H1 (cell line): ENCODE results near the gene PGAM2. TPM values are rescaled to one million over a fixed set of nuclear protein-coding genes. Genes with fewer than 3 reads are reported as not detected.
"Not testable (repeated sequence)": the region's sequence is repeated elsewhere in the genome, so short reads cannot be mapped to it uniquely, and the experiment has no call there.

Source experiments
- CTCF ChIA-PET: fragments of 300-600 bp; sonication (Branson Sonifier 250); formaldehyde crosslinking; loops from one replicate; lab custom pipeline; 2021; ENCODE audit not compliant: partially characterized antibody; lab: Charles Lee
- POLR2A ChIA-PET: fragments of 300-600 bp; sonication (Branson Sonifier 250); formaldehyde crosslinking; loops from one replicate; lab custom pipeline; 2021; ENCODE audit warnings: inconsistent platforms; ENCODE audit not compliant: partially characterized antibody; lab: Charles Lee
- DNase-seq, 2 experiments: peaks; one replicate each; pipeline versions ENCODE4 v3.0.0 to v3.0.0-alpha.2; 2010 to 2022; ENCODE audit warnings: low spot score in 2 of 2, low read depth in 1 of 2, mixed read lengths in 1 of 2
- FAIRE-seq: peaks from 2 replicates; lab custom pipeline; 2011; peaks lifted over from hg19 to GRCh38; lab: Jason Lieb, UNC
- H2AFZ ChIP-seq: 2 replicates; pipeline ENCODE4 v1.8.1; 2012; ENCODE audit warnings: low read length, inconsistent platforms
- H2AK5ac ChIP-seq: 2 replicates; pipeline ENCODE4 v1.6.1; 2013; ENCODE audit warnings: low read depth, low read length
- H2BK120ac ChIP-seq: replicated peaks from 2 replicates; pipeline ENCODE3; 2013; ENCODE audit warnings: low read depth, low read length, inconsistent platforms
- H2BK12ac ChIP-seq: 2 replicates; pipeline ENCODE4 v1.6.1; 2013; ENCODE audit warnings: low read depth, low read length
- H2BK15ac ChIP-seq: 2 replicates; pipeline ENCODE4 v1.6.1; 2013; ENCODE audit warnings: low read length
- H2BK20ac ChIP-seq: 2 replicates; pipeline ENCODE4 v1.6.1; 2013; ENCODE audit warnings: low read length
- H2BK5ac ChIP-seq: 2 replicates; pipeline ENCODE4 v1.6.1; 2013; ENCODE audit warnings: low read depth, low read length
- H3K14ac ChIP-seq: 2 replicates; pipeline ENCODE4 v1.6.1; 2013; ENCODE audit warnings: inconsistent platforms; ENCODE audit not compliant: insufficient read length
- H3K18ac ChIP-seq: 2 replicates; pipeline ENCODE4 v1.6.1; 2013; ENCODE audit warnings: low read length; ENCODE audit errors: extremely low read depth
- H3K23ac ChIP-seq: 2 replicates; pipeline ENCODE4 v1.6.1; 2013; ENCODE audit warnings: inconsistent platforms; ENCODE audit not compliant: insufficient read length
- H3K23me2 ChIP-seq: 2 replicates; pipeline ENCODE4 v1.6.1; 2013; ENCODE audit warnings: low read depth, low read length
- H3K27ac ChIP-seq: 2 replicates; pipeline ENCODE4 v1.6.1; 2011; ENCODE audit warnings: low read depth, low read length, inconsistent platforms
- H3K27me3 ChIP-seq, 4 experiments: replicated peaks in 1 of 4; 1 replicate in 1 of 4; 2 replicates in 3 of 4; pipeline versions ENCODE4 v1.6.1 to v1.8.1; 2011 to 2013; ENCODE audit warnings: low read length in 3 of 4, mild to moderate bottlenecking in 3 of 4, inconsistent platforms in 2 of 4, mixed read lengths in 2 of 4, moderate library complexity in 1 of 4; ENCODE audit not compliant: control insufficient read depth in 3 of 4, insufficient read depth in 3 of 4; ENCODE audit errors: extremely low read depth in 1 of 4
- H3K36me3 ChIP-seq, 4 experiments: 2 replicates each; pipeline versions ENCODE4 v1.6.1 to v1.8.1; 2011 to 2013; ENCODE audit warnings: mild to moderate bottlenecking in 4 of 4, low read length in 3 of 4, moderate library complexity in 2 of 4, control low read depth in 1 of 4, inconsistent platforms in 1 of 4; ENCODE audit not compliant: insufficient read depth in 4 of 4, control insufficient read depth in 2 of 4
- H3K4ac ChIP-seq: replicated peaks from 2 replicates; pipeline ENCODE3; 2013; ENCODE audit warnings: low read length, low read depth, mixed read lengths, inconsistent platforms; ENCODE audit not compliant: insufficient read length
- H3K4me1 ChIP-seq, 4 experiments: replicated peaks in 1 of 4; 1 replicate in 1 of 4; 2 replicates in 3 of 4; pipeline versions ENCODE4 v1.6.1 to v1.8.1; 2011 to 2013; ENCODE audit warnings: low read length in 3 of 4, inconsistent platforms in 2 of 4, mixed read lengths in 1 of 4; ENCODE audit not compliant: insufficient read depth in 4 of 4, control insufficient read depth in 3 of 4
- H3K4me2 ChIP-seq, 2 experiments: 2 replicates each; pipeline versions ENCODE4 v1.6.1 to v1.8.1; 2011 to 2013; ENCODE audit warnings: low read depth in 2 of 2, low read length in 2 of 2, control low read depth in 1 of 2, inconsistent platforms in 1 of 2, mild to moderate bottlenecking in 1 of 2; ENCODE audit not compliant: insufficient read depth in 1 of 2
- H3K4me3 ChIP-seq, 4 experiments: fragments of 200-600, 300-600 bp in 1 of 4; sonication (generic), shearing (Covaris generic), sonication (Bioruptor Twin) in 1 of 4; 2 replicates each; pipeline versions ENCODE4 v1.5.1 to v1.8.1; 2011 to 2016; ENCODE audit warnings: low read length in 4 of 4, low read depth in 3 of 4, control low read depth in 2 of 4, inconsistent platforms in 2 of 4, mild to moderate bottlenecking in 2 of 4, mixed read lengths in 1 of 4, moderate library complexity in 1 of 4; ENCODE audit not compliant: insufficient read depth in 2 of 4; ENCODE audit errors: extremely low read depth in 1 of 4
- H3K56ac ChIP-seq: replicated peaks from 2 replicates; pipeline ENCODE3; 2013; ENCODE audit warnings: low read depth, mild to moderate bottlenecking, mixed read lengths, low read length, inconsistent platforms; ENCODE audit not compliant: insufficient read length
- H3K79me1 ChIP-seq: 2 replicates; pipeline ENCODE4 v1.6.1; 2013; ENCODE audit warnings: low read depth, low read length, control low read depth
- H3K79me2 ChIP-seq, 2 experiments: 2 replicates each; pipeline versions ENCODE4 v1.6.1 to v1.8.1; 2012 to 2013; ENCODE audit warnings: low read length in 2 of 2, mild to moderate bottlenecking in 2 of 2, inconsistent platforms in 1 of 2; ENCODE audit not compliant: insufficient read depth in 2 of 2, control insufficient read depth in 1 of 2
- H3K9ac ChIP-seq, 4 experiments: replicated peaks in 1 of 4; 1 replicate in 1 of 4; 2 replicates in 3 of 4; pipeline versions ENCODE4 v1.6.1 to v1.8.1; 2011 to 2013; ENCODE audit warnings: low read depth in 3 of 4, low read length in 3 of 4, control low read depth in 2 of 4, mild to moderate bottlenecking in 2 of 4, moderate library complexity in 2 of 4, inconsistent platforms in 1 of 4; ENCODE audit errors: extremely low read depth in 1 of 4
- H3K9me3 ChIP-seq, 2 experiments: 2 replicates each; pipeline versions ENCODE4 v1.6.1 to v1.8.1; 2012 to 2013; ENCODE audit warnings: mild to moderate bottlenecking in 2 of 2, moderate library complexity in 2 of 2, control low read depth in 1 of 2, inconsistent platforms in 1 of 2, low read depth in 1 of 2, low read length in 1 of 2, mixed read lengths in 1 of 2; ENCODE audit not compliant: insufficient read depth in 2 of 2
- H4K20me1 ChIP-seq, 2 experiments: replicated peaks in 1 of 2; 2 replicates each; pipeline versions ENCODE3 to v1.8.1; 2011 to 2013; ENCODE audit warnings: inconsistent platforms in 2 of 2, low read length in 2 of 2, mild to moderate bottlenecking in 1 of 2; ENCODE audit not compliant: insufficient read depth in 2 of 2, control insufficient read depth in 1 of 2
- H4K5ac ChIP-seq: 2 replicates; pipeline ENCODE4 v1.6.1; 2013; ENCODE audit warnings: low read length, low read depth, mixed read lengths, inconsistent platforms; ENCODE audit not compliant: insufficient read length
- H4K8ac ChIP-seq: 2 replicates; pipeline ENCODE4 v1.8.0; 2013; ENCODE audit warnings: mild to moderate bottlenecking, moderate library complexity, low read length, inconsistent platforms; ENCODE audit not compliant: insufficient read depth; ENCODE audit errors: extremely low read depth
- H4K91ac ChIP-seq: replicated peaks from 2 replicates; pipeline ENCODE3; 2013; ENCODE audit warnings: low read length, mixed read lengths, inconsistent platforms; ENCODE audit not compliant: insufficient read length
- WGBS, 2 experiments: shearing (Covaris generic) in 1 of 2; methylation state at CpG; one replicate each; pipeline versions ENCODE4 v1.1.6 to v1.1.7; 2013 to 2015; ENCODE audit warnings: low lambda C conversion rate in 2 of 2, mixed read lengths in 2 of 2, inconsistent platforms in 1 of 2, low coverage in 1 of 2, missing lambda C conversion rate in 1 of 2; ENCODE audit not compliant: insufficient replicate concordance in 2 of 2, insufficient coverage in 1 of 2, insufficient read length in 1 of 2; ENCODE audit errors: extremely low coverage in 1 of 2, missing lambda C conversion rate in 1 of 2; 5-methylcytosine and 5-hydroxymethylcytosine counted together
- polyA plus RNA-seq, 7 experiments: library from polyadenylated mRNA; depleted of rRNA in 3 of 7; stranded (reverse) in 5 of 7; unstranded in 2 of 7; fragments of >200 nt in 5 of 7; fragments of 200-250 nt in 2 of 7; gene quantifications; 1 replicate in 5 of 7; 2 replicates in 1 of 7; 4 replicates in 1 of 7; pipeline versions ENCODE4 v1.2.1 to v1.2.3, GENCODE V29; 2011 to 2013; ENCODE audit warnings: missing spikeins in 2 of 7, mixed read lengths in 2 of 7
- total RNA-seq: library from RNA; stranded (reverse); fragmentation: NEBNext Ultra II Directional; extraction: Animal tissue kit (Norgen Biotek cat#: 25700); gene quantifications from 2 replicates; pipeline ENCODE4 v1.2.1, GENCODE V29; 2021

Gene PGAM2
- total and polyA plus RNA-seq, 2 of the 8 experiments (the other 6 are each of a cell fraction or from before 2014, with no cell fraction given): 2.1 to 2.9 TPM

- H2BK5ac ChIP-seq, POLR2A ChIA-PET, H3K4me3 ChIP-seq, H4K8ac ChIP-seq, H3K4me2 ChIP-seq, H3K79me2 ChIP-seq, H3K27ac ChIP-seq, H3K4ac ChIP-seq, FAIRE-seq, H3K23ac ChIP-seq, H3K36me3 ChIP-seq, H3K56ac ChIP-seq, H4K5ac ChIP-seq, H3K9ac ChIP-seq, H4K91ac ChIP-seq, H2BK12ac ChIP-seq, H3K14ac ChIP-seq, H3K18ac ChIP-seq, CTCF ChIA-PET, H3K27me3 ChIP-seq, H2AFZ ChIP-seq, H3K79me1 ChIP-seq, H3K4me1 ChIP-seq, H2BK20ac ChIP-seq, H4K20me1 ChIP-seq, H2BK15ac ChIP-seq, H2AK5ac ChIP-seq, H3K23me2 ChIP-seq, H2BK120ac ChIP-seq, H3K9me3 ChIP-seq, DNase-seq: not testable (repeated sequence)
- 69% methylated on average over 2 of the region's 5 CpGs; no CpG with 5 or more reads in 1 of the 2 experiments for WGBS, 2 experiments
Observed at GRCh38 chr7:44030029-44030428, 35.3 kb downstream of the PGAM2 start.

GRCh38 chr7:44029433-44029832 lies 35.9 kb downstream of the PGAM2 start:
- H3K4me3 ChIP-seq, H3K79me1 ChIP-seq, H3K23ac ChIP-seq, H2AFZ ChIP-seq, H3K4me1 ChIP-seq, DNase-seq, H4K91ac ChIP-seq, H4K20me1 ChIP-seq, H3K4ac ChIP-seq, H4K5ac ChIP-seq, H3K23me2 ChIP-seq, CTCF ChIA-PET, H3K79me2 ChIP-seq, H3K27me3 ChIP-seq, H3K9ac ChIP-seq, H3K4me2 ChIP-seq, H2BK12ac ChIP-seq, H3K56ac ChIP-seq, H3K18ac ChIP-seq, POLR2A ChIA-PET, H2BK120ac ChIP-seq, H4K8ac ChIP-seq, H2BK15ac ChIP-seq, H2BK20ac ChIP-seq, H3K9me3 ChIP-seq, H3K27ac ChIP-seq, H3K14ac ChIP-seq, H2AK5ac ChIP-seq, H3K36me3 ChIP-seq, H2BK5ac ChIP-seq, FAIRE-seq: not testable (repeated sequence)
- WGBS, 2 experiments: 100% methylated on average over 4 of the region's 11 CpGs; no CpG with 5 or more reads in 1 of the 2 experiments
